GM13976 (cell line): ENCODE data around the gene CD48.

ENCODE experiments used
- DNase-seq: peaks from one replicate; pipeline ENCODE4 v3.0.0; 2012; ENCODE audit warnings: low spot score
- in situ Hi-C: fragments of 300-500 bp; cut with MboI; formaldehyde crosslinking; loops from one replicate; pipeline ENCODE4 v1.12.0; 2022; ENCODE audit warnings: low sequenced_read_pairs, mixed read lengths, inconsistent platforms; ENCODE audit not compliant: unreplicated experiment
- TF ChIP-seq, protein P1 (sequence below): IDR thresholded peaks from 2 replicates; pipeline ENCODE4 v1.5.1; 2012; ENCODE audit warnings: borderline replicate concordance, mild to moderate bottlenecking; ENCODE audit not compliant: insufficient read depth; ENCODE audit errors: extremely low read depth, missing control alignments, control extremely low read depth

Gene CD48

DNA sequence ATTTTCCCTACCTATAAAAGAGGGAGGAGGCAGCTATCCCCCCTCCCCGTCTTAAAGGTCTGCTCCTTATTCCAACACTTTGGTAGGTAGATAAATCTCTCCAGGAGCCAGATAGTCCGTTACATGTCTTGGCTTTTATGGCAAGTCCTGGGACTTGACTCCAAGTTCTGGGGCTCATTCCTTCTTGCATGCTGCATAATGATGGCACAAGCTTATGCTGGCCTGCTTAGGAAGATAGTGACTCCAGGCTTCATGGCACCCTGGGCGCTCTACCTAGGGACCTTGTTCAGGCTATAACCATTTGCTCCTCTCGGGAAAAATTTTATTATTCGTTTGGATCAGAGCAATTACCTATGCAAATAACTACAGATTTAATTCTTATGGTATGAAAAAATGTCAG lies 68.5 kb downstream of the CD48 start:
- DNase-seq, result no peak
- TF ChIP-seq, protein P1, sequence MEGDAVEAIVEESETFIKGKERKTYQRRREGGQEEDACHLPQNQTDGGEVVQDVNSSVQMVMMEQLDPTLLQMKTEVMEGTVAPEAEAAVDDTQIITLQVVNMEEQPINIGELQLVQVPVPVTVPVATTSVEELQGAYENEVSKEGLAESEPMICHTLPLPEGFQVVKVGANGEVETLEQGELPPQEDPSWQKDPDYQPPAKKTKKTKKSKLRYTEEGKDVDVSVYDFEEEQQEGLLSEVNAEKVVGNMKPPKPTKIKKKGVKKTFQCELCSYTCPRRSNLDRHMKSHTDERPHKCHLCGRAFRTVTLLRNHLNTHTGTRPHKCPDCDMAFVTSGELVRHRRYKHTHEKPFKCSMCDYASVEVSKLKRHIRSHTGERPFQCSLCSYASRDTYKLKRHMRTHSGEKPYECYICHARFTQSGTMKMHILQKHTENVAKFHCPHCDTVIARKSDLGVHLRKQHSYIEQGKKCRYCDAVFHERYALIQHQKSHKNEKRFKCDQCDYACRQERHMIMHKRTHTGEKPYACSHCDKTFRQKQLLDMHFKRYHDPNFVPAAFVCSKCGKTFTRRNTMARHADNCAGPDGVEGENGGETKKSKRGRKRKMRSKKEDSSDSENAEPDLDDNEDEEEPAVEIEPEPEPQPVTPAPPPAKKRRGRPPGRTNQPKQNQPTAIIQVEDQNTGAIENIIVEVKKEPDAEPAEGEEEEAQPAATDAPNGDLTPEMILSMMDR, result no peak
- in situ Hi-C loops, result no loop called here

DNA sequence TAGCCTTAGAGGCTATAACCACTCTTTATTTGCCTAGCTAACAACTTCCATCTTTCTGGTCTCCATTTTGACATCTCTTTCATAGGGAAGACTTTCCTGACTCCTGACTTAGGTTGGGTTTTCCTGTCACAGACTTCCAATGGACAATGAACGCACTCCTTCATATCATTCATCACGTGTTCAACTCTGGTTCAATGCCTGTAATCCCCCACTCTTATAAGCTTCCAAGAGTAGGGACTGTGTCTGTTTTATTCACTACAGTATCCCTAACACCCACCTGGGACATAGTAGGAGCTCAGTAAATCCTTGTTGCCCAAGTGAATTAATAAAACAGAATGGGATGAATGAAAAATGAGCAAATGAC lies 69.4 kb downstream of the CD48 start:
- in situ Hi-C loops, result no loop called here
- TF ChIP-seq, protein P1, result no peak
- DNase-seq, result no peak

DNA sequence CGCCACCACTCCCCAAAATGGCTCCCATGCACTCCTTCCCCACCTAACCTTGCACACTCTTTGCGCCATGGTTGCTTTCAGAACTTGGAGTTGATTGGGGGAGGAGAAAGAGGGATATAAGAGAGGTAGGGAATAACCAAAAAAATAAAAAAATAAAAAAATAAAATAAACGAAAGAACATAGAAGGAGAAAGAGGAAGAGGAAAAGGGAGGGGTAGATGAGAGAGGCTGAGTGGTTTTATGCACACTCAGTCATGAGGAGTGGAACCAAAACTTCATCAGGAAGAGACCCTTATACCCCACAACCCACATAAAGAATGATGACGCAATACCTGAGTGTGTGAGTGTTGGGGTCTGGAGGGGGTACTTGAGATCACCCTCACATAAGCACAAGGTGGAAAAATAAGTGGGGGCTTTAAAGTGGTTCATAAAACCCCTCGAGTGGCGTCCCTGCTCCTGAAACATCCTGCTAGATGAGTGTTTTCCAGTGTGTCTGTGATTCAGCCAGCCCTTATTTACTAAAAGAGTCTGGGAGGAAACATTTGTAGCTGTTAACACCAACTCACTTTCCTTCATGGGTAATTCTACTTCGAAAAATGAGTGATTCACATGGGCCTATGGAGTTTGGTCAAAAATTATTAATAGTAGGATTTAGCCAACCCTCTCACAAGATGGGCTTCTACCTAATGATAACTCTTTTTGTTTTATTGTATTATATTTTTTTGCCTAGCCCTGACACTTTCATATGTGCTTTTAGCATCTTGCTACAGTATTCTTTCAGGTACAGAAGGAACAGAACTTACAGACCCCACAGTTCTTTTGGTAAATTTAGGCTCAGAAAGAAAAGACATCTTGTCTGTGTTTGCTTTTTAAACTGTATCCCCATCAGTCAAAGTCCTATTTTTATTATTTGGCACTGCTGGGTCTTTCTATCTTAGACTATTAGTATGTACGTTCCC lies 70.0 kb downstream of the CD48 start:
- TF ChIP-seq, protein P1, result no peak
- no peak for DNase-seq
- in situ Hi-C loops, result no loop called here

DNA sequence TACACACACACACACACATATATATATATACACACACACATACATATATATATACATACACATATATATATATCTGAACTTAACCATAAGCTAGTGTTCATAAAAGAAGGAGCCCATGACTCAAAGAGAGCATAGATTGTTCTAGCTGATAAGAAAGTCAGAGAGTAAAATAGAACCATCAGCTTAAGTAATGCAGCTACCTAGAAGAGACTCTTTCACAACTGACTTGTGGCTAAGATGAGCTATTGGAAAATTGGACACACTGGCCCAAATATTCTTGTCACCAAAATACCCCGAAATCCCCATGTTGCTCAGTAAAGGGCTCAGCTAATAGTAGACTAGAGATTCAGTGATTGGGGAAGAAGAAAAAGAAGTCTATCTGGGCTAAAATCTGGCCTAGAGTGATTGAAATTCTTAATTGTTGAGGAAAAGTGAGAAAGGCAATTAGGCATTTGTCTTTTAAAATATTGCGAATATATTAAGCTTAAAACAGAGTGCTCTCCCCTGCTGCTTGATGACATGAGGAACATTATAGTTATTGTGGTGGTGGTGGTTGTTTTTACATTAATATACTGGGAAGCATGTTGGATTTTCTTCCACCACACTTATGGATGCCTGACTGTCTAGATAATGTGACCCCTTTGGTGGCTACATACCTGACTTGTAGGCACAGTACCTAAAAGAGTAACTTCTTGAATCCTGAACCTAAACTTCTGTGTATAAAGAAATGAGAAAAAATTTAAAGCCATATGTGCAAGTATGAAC lies 71.1 kb downstream of the CD48 start:
- in situ Hi-C loops, result no loop called here
- TF ChIP-seq, protein P1, result no peak
- DNase-seq, result no peak

DNA sequence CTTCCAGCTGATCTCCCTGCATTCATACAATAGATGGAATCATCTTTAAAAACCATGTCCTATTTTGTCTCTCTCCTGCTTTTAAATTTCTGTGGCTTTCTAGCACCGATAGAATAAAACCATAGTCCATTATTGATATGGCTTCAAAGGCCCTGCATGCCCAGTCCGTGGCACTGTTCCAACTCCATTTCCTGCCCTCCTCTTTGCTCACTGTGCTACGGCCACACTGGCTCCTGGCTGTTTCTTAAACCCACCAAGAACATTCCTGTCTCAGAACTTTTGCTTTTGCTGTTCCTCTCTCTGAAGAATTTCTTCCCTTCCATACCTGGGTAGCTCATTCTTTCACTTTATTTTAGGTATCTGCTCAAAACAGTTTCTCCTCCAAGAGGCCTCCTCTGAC lies 72.0 kb downstream of the CD48 start:
- DNase-seq, result no peak
- TF ChIP-seq, protein P1, result no peak
- in situ Hi-C loops, result no loop called here

DNA sequence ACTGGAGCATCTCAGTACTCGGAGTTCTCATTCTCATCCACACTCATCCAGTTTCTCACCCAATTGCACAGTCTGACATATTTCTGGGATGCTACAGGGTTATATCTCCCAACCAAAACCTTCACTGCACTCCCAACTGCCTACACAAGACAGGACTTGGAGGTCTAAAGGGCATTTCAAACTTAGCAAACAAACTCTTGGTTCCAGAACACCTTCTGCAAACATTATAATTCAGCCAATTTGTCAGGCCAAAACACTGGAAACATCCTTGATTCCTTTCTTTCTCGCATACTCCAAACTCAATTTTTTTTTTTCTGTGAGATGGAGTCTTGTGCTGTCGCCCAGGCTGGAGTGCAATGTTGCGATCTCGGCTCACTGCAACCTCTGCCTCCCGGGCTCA lies 72.7 kb downstream of the CD48 start:
- DNase-seq, result no peak
- TF ChIP-seq, protein P1, result no peak
- in situ Hi-C loops, result no loop called here
